HG02759 (cell line): ENCODE results near the gene TC2N.
"Not testable (repeated sequence)": the region's sequence is repeated elsewhere in the genome, so short reads cannot be mapped to it uniquely, and the experiment has no call there.

Experiments
- ATAC-seq: cut with Tn5 transposase; IDR thresholded peaks from one replicate; pipeline ENCODE4 v1.9.1; 2021; ENCODE audit warnings: mild to moderate bottlenecking, moderate library complexity; ENCODE audit not compliant: unreplicated experiment

TC2N gene

GRCh38 chr14:91755570-91756295 lies 111.6 kb downstream of the TC2N start:
- ATAC-seq = no peak

- no peak for ATAC-seq
These were observed 112.5 kb downstream of the TC2N start for GRCh38 chr14:91754819-91755218.

- ATAC-seq = no peak
These were observed 113.2 kb downstream of the TC2N start for GRCh38 chr14:91754185-91754584.

GRCh38 chr14:91753501-91754128 lies 113.7 kb downstream of the TC2N start:
- ATAC-seq = no peak

- ATAC-seq = no peak
These were observed 114.4 kb downstream of the TC2N start for GRCh38 chr14:91752961-91753360.

GRCh38 chr14:91751719-91752118 lies 115.6 kb downstream of the TC2N start:
- ATAC-seq = no peak

- no peak for ATAC-seq
These were observed 116.6 kb downstream of the TC2N start for GRCh38 chr14:91750634-91751198.

- no peak for ATAC-seq
These were observed 117.5 kb downstream of the TC2N start for GRCh38 chr14:91749868-91750267.

- no peak for ATAC-seq
These were observed 119.3 kb downstream of the TC2N start for GRCh38 chr14:91748049-91748448.

GRCh38 chr14:91745344-91745743 lies 122.0 kb downstream of the TC2N start:
- no peak for ATAC-seq

- ATAC-seq = no peak
These were observed 123.3 kb downstream of the TC2N start for GRCh38 chr14:91744068-91744480.

- ATAC-seq = no peak
These were observed 124.1 kb downstream of the TC2N start for GRCh38 chr14:91743305-91743653.

GRCh38 chr14:91742621-91743304 lies 124.6 kb downstream of the TC2N start:
- no peak for ATAC-seq

GRCh38 chr14:91739867-91740266 lies 127.5 kb downstream of the TC2N start:
- ATAC-seq = not testable (repeated sequence)

GRCh38 chr14:91737619-91738018 lies 129.7 kb downstream of the TC2N start:
- ATAC-seq = no peak

GRCh38 chr14:91732859-91733477 lies 134.4 kb downstream of the TC2N start:
- ATAC-seq = no peak

- no peak for ATAC-seq
These were observed 134.9 kb downstream of the TC2N start for GRCh38 chr14:91732439-91732838.

- no peak for ATAC-seq
These were observed 135.3 kb downstream of the TC2N start, which contains the start of gene CATSPERB for GRCh38 chr14:91731986-91732385. Gene CATSPERB, minus strand, starts transcription at chr14:91732086. Its CDS starts 2,607 bp downstream, at chr14:91729479.

GRCh38 chr14:91731018-91731417 lies 136.3 kb downstream of the TC2N start:
- ATAC-seq = no peak

GRCh38 chr14:91729756-91730155 lies 137.6 kb downstream of the TC2N start:
- ATAC-seq = no peak
